CD4-positive, alpha-beta memory T cell (primary cell): ENCODE results near the gene HS3ST1. TPM values are rescaled to one million over a fixed set of nuclear protein-coding genes. Genes with fewer than 3 reads are reported as not detected.

Experiments used
- CTCF ChIA-PET: fragments of 350-600 bp; sonication (Branson Sonifier 250); formaldehyde crosslinking; loops from one replicate; lab custom pipeline; 2021; ENCODE audit warnings: inconsistent platforms; ENCODE audit not compliant: partially characterized antibody; lab: Charles Lee
- POLR2A ChIA-PET: fragments of 350-600 bp; sonication (Branson Sonifier 250); formaldehyde crosslinking; loops from one replicate; lab custom pipeline; 2021; ENCODE audit not compliant: partially characterized antibody; lab: Charles Lee
- DNase-seq, 5 donors: peaks; one replicate each; pipeline versions ENCODE4 v3.0.0 to v3.0.0-alpha.2; 2020 to 2022; ENCODE audit warnings: mixed read lengths in 1 of 5
- H3K27ac ChIP-seq: one replicate; pipeline ENCODE4 v1.7.0; 2013; ENCODE audit warnings: low read depth, low read length
- H3K27me3 ChIP-seq: 2 replicates; pipeline ENCODE4 v1.7.0; 2013; ENCODE audit warnings: mild to moderate bottlenecking, low read length, moderate library complexity; ENCODE audit not compliant: insufficient read depth
- H3K36me3 ChIP-seq: 2 replicates; pipeline ENCODE4 v1.7.0; 2013; ENCODE audit warnings: mild to moderate bottlenecking, low read length, moderate library complexity; ENCODE audit not compliant: insufficient read depth
- H3K4me1 ChIP-seq: 2 replicates; pipeline ENCODE4 v1.7.0; 2013; ENCODE audit warnings: mild to moderate bottlenecking, low read length, moderate library complexity; ENCODE audit not compliant: insufficient read depth
- H3K4me3 ChIP-seq, 2 donors: one replicate each; pipeline ENCODE4 v1.7.0; 2013; ENCODE audit warnings: low read length in 2 of 2, mild to moderate bottlenecking in 1 of 2
- H3K9me3 ChIP-seq, 2 donors: one replicate each; pipeline ENCODE4 v1.7.0; 2013; ENCODE audit warnings: low read length in 2 of 2, control low read depth in 1 of 2; ENCODE audit not compliant: control insufficient read depth in 1 of 2
- H3K27ac Mint-ChIP-seq, 7 donors: one replicate each; pipeline ENCODE4 v1.8.0; 2020 to 2021; ENCODE audit warnings: mixed read lengths in 7 of 7, mild to moderate bottlenecking in 6 of 7, inconsistent platforms in 3 of 7, moderate library complexity in 3 of 7
- H3K27me3 Mint-ChIP-seq, 2 donors: one replicate each; pipeline ENCODE4 v1.8.0; 2020 to 2021; ENCODE audit warnings: mixed read lengths in 2 of 2
- H3K36me3 Mint-ChIP-seq, 2 donors: one replicate each; pipeline ENCODE4 v1.8.0; 2020 to 2021; ENCODE audit warnings: mixed read lengths in 2 of 2, inconsistent platforms in 1 of 2, mild to moderate bottlenecking in 1 of 2
- H3K4me1 Mint-ChIP-seq, 4 donors: one replicate each; pipeline ENCODE4 v1.8.0; 2020 to 2021; ENCODE audit warnings: mixed read lengths in 4 of 4, mild to moderate bottlenecking in 1 of 4
- H3K4me3 Mint-ChIP-seq, 8 donors: one replicate each; pipeline ENCODE4 v1.8.0; 2020 to 2021; ENCODE audit warnings: mixed read lengths in 8 of 8, mild to moderate bottlenecking in 7 of 8, moderate library complexity in 6 of 8, inconsistent platforms in 3 of 8
- H3K9me3 Mint-ChIP-seq, 8 donors: one replicate each; pipeline ENCODE4 v1.8.0; 2020 to 2021; ENCODE audit warnings: mixed read lengths in 8 of 8, mild to moderate bottlenecking in 5 of 8, inconsistent platforms in 3 of 8, moderate library complexity in 1 of 8
- intact Hi-C: fragments of 100-400 bp; cut with micrococcal nuclease; formaldehyde crosslinking; loops from one replicate; pipeline ENCODE4 v1.15.1; 2023
- polyA plus RNA-seq, 2 donors: library from polyadenylated mRNA; unstranded; fragments of 300-500 nt; fragmentation: Illumina TruSeq; gene quantifications; one replicate each; pipeline ENCODE4 v1.2.3, GENCODE V29; 2021
- total RNA-seq, 2 experiments: library from RNA; stranded (reverse); gene quantifications; one replicate each; pipeline ENCODE4 v1.2.3, GENCODE V29; 2021

The HS3ST1 gene
- total and polyA plus RNA-seq, 4 experiments from 2014 or later, result 0.03 to 0.06 TPM; not detected in 2

GRCh38 chr4:11427121-11427996, 1.3 kb downstream of the HS3ST1 start:
- no peak overlapping the region for H3K27ac Mint-ChIP-seq

DNA sequence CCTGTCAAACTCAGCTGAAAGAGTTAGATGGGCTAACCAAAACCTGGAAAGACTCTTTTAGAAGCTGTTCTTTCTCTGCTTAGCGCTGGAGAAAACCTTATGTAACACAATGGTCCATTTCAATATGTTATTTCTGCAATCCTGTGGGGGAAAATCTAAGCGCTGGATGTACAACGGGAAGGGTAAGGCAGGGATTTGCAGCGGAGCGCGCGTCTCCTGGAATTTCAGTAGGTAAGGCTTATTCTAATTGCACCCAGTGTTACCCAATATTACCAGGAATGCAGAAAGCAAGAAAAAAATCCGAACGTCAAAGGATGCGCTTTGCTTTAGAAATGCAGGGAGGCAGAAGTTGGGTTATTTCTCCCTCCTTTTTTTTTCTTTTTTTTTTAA, 2.0 kb downstream of the HS3ST1 start:
- Mint-ChIP-seq H3K27ac (no peak overlapping the region), H3K9me3 (no peaks in the 10 kb centered on the region), H3K36me3 (no peaks in the 10 kb centered on the region), H3K4me1 (peaks cover 7 to 17% (median 10%) of the 10 kb centered on the region in 4 donors), H3K4me3 (peak overlapping the region in 1 of 8 donors; percentile 26), H3K27me3 (peaks cover 13 to 15% of the 10 kb centered on the region in 2 donors)
- H3K4me3 ChIP-seq, result no peak overlapping the region
- peaks cover 9% of the 10 kb centered on the region for H3K27me3 ChIP-seq
- no peak for DNase-seq
- intact Hi-C loops, result no loop called here
- ChIA-PET CTCF (interaction anchor here (1.0 kb wide), 1 partner anchor 845 kb away, joined by 5 read pairs; no protein-coding TSS in a partner anchor), POLR2A (no interaction called here)
- no peaks in the 10 kb centered on the region for H3K9me3 ChIP-seq
- H3K36me3 ChIP-seq, result no peaks in the 10 kb centered on the region
- peaks cover 16% of the 10 kb centered on the region for H3K4me1 ChIP-seq
- H3K27ac ChIP-seq, result no peak overlapping the region

More at GRCh38 chr4:11427121-11427996, 1.3 kb downstream of the HS3ST1 start:
- H3K27ac ChIP-seq, result no peak overlapping the region
- Mint-ChIP-seq H3K27me3 (peaks cover 13 to 15% of the 10 kb centered on the region in 2 donors), H3K36me3 (no peaks in the 10 kb centered on the region), H3K9me3 (no peaks in the 10 kb centered on the region), H3K4me3 (peak overlapping the region; percentile 18 to 79 (median 71)), H3K4me1 (peaks cover 7 to 17% (median 10%) of the 10 kb centered on the region in 4 donors)
- no peaks in the 10 kb centered on the region for H3K36me3 ChIP-seq
- intact Hi-C loops, result no loop called here
- no peak for DNase-seq
- ChIA-PET CTCF (interaction anchor here (1.0 kb wide), 1 partner anchor 846 kb away, joined by 5 read pairs; no protein-coding TSS in a partner anchor), POLR2A (no interaction called here)
- peaks cover 9% of the 10 kb centered on the region for H3K27me3 ChIP-seq
- peaks cover 16% of the 10 kb centered on the region for H3K4me1 ChIP-seq
- no peak overlapping the region for H3K4me3 ChIP-seq
- H3K9me3 ChIP-seq, result no peaks in the 10 kb centered on the region

DNA sequence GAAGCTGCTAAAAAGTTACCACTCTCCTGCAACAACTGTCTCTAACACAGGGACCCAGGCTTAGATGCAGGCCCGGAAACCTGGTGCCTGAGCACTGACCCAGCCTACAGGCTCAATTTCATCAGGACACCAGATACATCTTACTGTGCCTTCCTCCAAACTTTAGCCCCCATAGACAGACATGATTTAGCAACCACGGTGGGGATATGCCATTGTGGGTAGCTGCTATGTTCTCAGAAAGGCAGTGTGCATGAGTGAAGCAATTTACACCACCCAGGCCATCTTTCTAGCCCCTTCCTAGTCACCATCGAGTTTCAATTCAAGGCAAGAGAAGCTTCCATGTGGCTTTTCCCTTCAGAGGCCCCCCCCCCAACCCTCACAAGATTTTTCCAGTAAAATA, 2.7 kb downstream of the HS3ST1 start:
- no peak overlapping the region for H3K27ac ChIP-seq
- peaks cover 13 to 15% of the 10 kb centered on the region in 2 donors for H3K27me3 Mint-ChIP-seq
- H3K27me3 ChIP-seq, result peaks cover 9% of the 10 kb centered on the region
- H3K4me3 ChIP-seq, result no peak overlapping the region
- H3K36me3 ChIP-seq, result no peaks in the 10 kb centered on the region
- POLR2A ChIA-PET, result no interaction called here
- H3K27ac Mint-ChIP-seq, result no peak overlapping the region
- intact Hi-C loops, result no loop called here
- peaks cover 7 to 17% (median 10%) of the 10 kb centered on the region in 4 donors for H3K4me1 Mint-ChIP-seq
- H3K4me1 ChIP-seq, result peaks cover 16% of the 10 kb centered on the region
- CTCF ChIA-PET, result interaction anchor here (0.8 to 1.0 kb wide), 2 partner anchors 845 to 871 kb away, joined by 3 to 5 read pairs; no protein-coding TSS in a partner anchor
- no peak for DNase-seq
- H3K9me3 ChIP-seq, result no peaks in the 10 kb centered on the region
- no peaks in the 10 kb centered on the region for H3K36me3 Mint-ChIP-seq
- H3K4me3 Mint-ChIP-seq, result peak overlapping the region in 1 of 8 donors; percentile 36
- no peaks in the 10 kb centered on the region for H3K9me3 Mint-ChIP-seq

- Mint-ChIP-seq H3K36me3 (no peaks in the 10 kb centered on the region), H3K27me3 (peaks cover 12 to 14% of the 10 kb centered on the region in 2 donors), H3K4me3 (no peak overlapping the region), H3K27ac (no peak overlapping the region), H3K9me3 (no peaks in the 10 kb centered on the region), H3K4me1 (peaks cover 7 to 17% (median 10%) of the 10 kb centered on the region in 4 donors)
- intact Hi-C loops, result loop anchor here (1.0 kb wide), 2 partner anchors 843 to 871 kb away; no protein-coding TSS in a partner anchor
- H3K27me3 ChIP-seq, result peaks cover 9% of the 10 kb centered on the region
- DNase-seq, result no peak
- no peak overlapping the region for H3K4me3 ChIP-seq
- H3K36me3 ChIP-seq, result no peaks in the 10 kb centered on the region
- CTCF ChIA-PET, result interaction anchor here (0.9 to 2.5 kb wide), 11 partner anchors 10 to 873 kb away, joined by 3 to 15 read pairs (median 5); no protein-coding TSS in a partner anchor
- POLR2A ChIA-PET, result no interaction called here
- H3K27ac ChIP-seq, result no peak overlapping the region
- H3K4me1 ChIP-seq, result peaks cover 16% of the 10 kb centered on the region
- H3K9me3 ChIP-seq, result no peaks in the 10 kb centered on the region
Observed at GRCh38 chr4:11424856-11425255, 3.8 kb downstream of the HS3ST1 start.

DNA sequence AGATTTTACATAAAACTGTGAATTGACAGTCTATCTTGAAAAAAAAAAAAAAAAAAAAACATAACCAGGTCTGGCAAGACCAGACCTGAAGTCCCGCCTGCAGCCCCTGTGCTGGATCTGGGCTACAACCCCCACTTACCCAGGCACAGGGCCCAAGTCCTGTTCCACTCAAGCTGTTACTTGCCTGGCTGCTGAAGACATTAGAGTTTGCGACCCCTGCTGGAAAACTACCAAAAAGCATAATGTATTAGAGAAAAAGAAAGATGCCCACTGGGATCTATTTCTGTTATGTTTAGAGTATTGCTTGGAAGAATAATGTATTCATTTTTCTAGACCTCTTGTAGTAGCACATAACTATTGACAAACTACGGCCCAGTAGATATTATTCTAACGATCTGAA, 4.7 kb downstream of the HS3ST1 start:
- H3K27ac ChIP-seq, result no peak overlapping the region
- no peaks in the 10 kb centered on the region for H3K36me3 ChIP-seq
- Mint-ChIP-seq H3K4me1 (peaks cover 7 to 12% (median 9%) of the 10 kb centered on the region in 4 donors), H3K27me3 (peaks cover 12 to 14% of the 10 kb centered on the region in 2 donors), H3K9me3 (no peaks in the 10 kb centered on the region), H3K36me3 (no peaks in the 10 kb centered on the region), H3K4me3 (no peak overlapping the region), H3K27ac (no peak overlapping the region)
- H3K27me3 ChIP-seq, result peaks cover 9% of the 10 kb centered on the region
- CTCF ChIA-PET, result interaction anchor here (0.6 to 2.5 kb wide), 15 partner anchors 9 to 875 kb away, joined by 3 to 15 read pairs (median 5); no protein-coding TSS in a partner anchor
- no peak overlapping the region for H3K4me3 ChIP-seq
- intact Hi-C loops, result loop anchor here (1.0 kb wide), 2 partner anchors 842 to 870 kb away; no protein-coding TSS in a partner anchor
- H3K9me3 ChIP-seq, result no peaks in the 10 kb centered on the region
- DNase-seq, result peak in 1 of 5 donors; percentile 7
- H3K4me1 ChIP-seq, result peaks cover 10% of the 10 kb centered on the region
- POLR2A ChIA-PET, result no interaction called here

GRCh38 chr4:11423465-11423864, 5.2 kb downstream of the HS3ST1 start:
- H3K27ac Mint-ChIP-seq, result no peak overlapping the region
- no peak overlapping the region for H3K4me3 Mint-ChIP-seq
- Histone ChIP-seq H3K27ac (no peak overlapping the region), H3K36me3 (no peaks in the 10 kb centered on the region), H3K4me3 (no peak overlapping the region), H3K9me3 (no peaks in the 10 kb centered on the region), H3K27me3 (peaks cover 9% of the 10 kb centered on the region), H3K4me1 (peaks cover 9% of the 10 kb centered on the region)
- H3K27me3 Mint-ChIP-seq, result peaks cover 12 to 14% of the 10 kb centered on the region in 2 donors
- H3K9me3 Mint-ChIP-seq, result no peaks in the 10 kb centered on the region
- no peaks in the 10 kb centered on the region for H3K36me3 Mint-ChIP-seq
- CTCF ChIA-PET, result interaction anchor here (0.6 to 2.5 kb wide), 12 partner anchors 8 to 939 kb away, joined by 3 to 15 read pairs (median 6); no protein-coding TSS in a partner anchor
- peaks cover 7 to 12% (median 9%) of the 10 kb centered on the region in 4 donors for H3K4me1 Mint-ChIP-seq
- no peak for DNase-seq
- POLR2A ChIA-PET, result no interaction called here
- intact Hi-C loops, result no loop called here

GRCh38 chr4:11421116-11421515, 7.6 kb downstream of the HS3ST1 start:
- H3K9me3 ChIP-seq, result no peaks in the 10 kb centered on the region
- no peaks in the 10 kb centered on the region for H3K36me3 ChIP-seq
- CTCF ChIA-PET, result interaction anchor here (1.8 kb wide), 1 partner anchor 14 kb away, joined by 5 read pairs; no protein-coding TSS in a partner anchor
- H3K27ac ChIP-seq, result no peak overlapping the region
- no peak overlapping the region for H3K4me3 Mint-ChIP-seq
- intact Hi-C loops, result no loop called here
- POLR2A ChIA-PET, result no interaction called here
- H3K27me3 Mint-ChIP-seq, result peaks cover 2 to 7% of the 10 kb centered on the region in 2 donors
- H3K27ac Mint-ChIP-seq, result no peak overlapping the region
- DNase-seq, result no peak
- H3K4me3 ChIP-seq, result no peak overlapping the region
- no peaks in the 10 kb centered on the region for H3K4me1 ChIP-seq
- no peaks in the 10 kb centered on the region for H3K36me3 Mint-ChIP-seq
- peaks cover 0 to 2% (median 0%) of the 10 kb centered on the region in 4 donors for H3K4me1 Mint-ChIP-seq
- no peaks in the 10 kb centered on the region for H3K9me3 Mint-ChIP-seq
- no peaks in the 10 kb centered on the region for H3K27me3 ChIP-seq
